Osteocyte (in vitro differentiated cells): Measurements from ENCODE around the gene CRADD. TPM values are rescaled to one million over a fixed set of nuclear protein-coding genes. Genes with fewer than 3 reads are reported as not detected.

Experiments
- DNase-seq: peaks from one replicate; pipeline ENCODE4 v3.0.0; 2021; ENCODE audit warnings: mixed read lengths; ENCODE audit not compliant: unreplicated experiment; ENCODE audit errors: extremely low spot score
- H3K27ac Mint-ChIP-seq: one replicate; pipeline ENCODE4 v1.8.0; 2021; ENCODE audit warnings: mild to moderate bottlenecking, mixed read lengths; ENCODE audit not compliant: unreplicated experiment
- H3K27me3 Mint-ChIP-seq: one replicate; pipeline ENCODE4 v1.8.0; 2021; ENCODE audit warnings: mixed read lengths; ENCODE audit not compliant: unreplicated experiment
- H3K36me3 Mint-ChIP-seq: one replicate; pipeline ENCODE4 v1.8.0; 2021; ENCODE audit warnings: mixed read lengths; ENCODE audit not compliant: unreplicated experiment
- H3K4me1 Mint-ChIP-seq: one replicate; pipeline ENCODE4 v1.8.0; 2021; ENCODE audit warnings: mixed read lengths; ENCODE audit not compliant: unreplicated experiment
- H3K4me3 Mint-ChIP-seq: one replicate; pipeline ENCODE4 v1.8.0; 2021; ENCODE audit warnings: mild to moderate bottlenecking, moderate library complexity, mixed read lengths; ENCODE audit not compliant: unreplicated experiment
- H3K9me3 Mint-ChIP-seq: one replicate; pipeline ENCODE4 v1.8.0; 2021; ENCODE audit warnings: mixed read lengths; ENCODE audit not compliant: unreplicated experiment
- total RNA-seq: library from RNA; stranded (reverse); gene quantifications from 2 replicates; pipeline ENCODE4 v1.2.1, GENCODE V29; 2021
- TF ChIP-seq, protein P1 (sequence below): fragments of 200-600 bp; sonication (generic); IDR thresholded peaks from 2 replicates; pipeline ENCODE4 v1.5.0; 2021; ENCODE audit warnings: antibody characterized with exemption, mild to moderate bottlenecking, moderate library complexity

CRADD gene
- total RNA-seq, 1 donor from 2014 or later = 13.8 TPM

DNA sequence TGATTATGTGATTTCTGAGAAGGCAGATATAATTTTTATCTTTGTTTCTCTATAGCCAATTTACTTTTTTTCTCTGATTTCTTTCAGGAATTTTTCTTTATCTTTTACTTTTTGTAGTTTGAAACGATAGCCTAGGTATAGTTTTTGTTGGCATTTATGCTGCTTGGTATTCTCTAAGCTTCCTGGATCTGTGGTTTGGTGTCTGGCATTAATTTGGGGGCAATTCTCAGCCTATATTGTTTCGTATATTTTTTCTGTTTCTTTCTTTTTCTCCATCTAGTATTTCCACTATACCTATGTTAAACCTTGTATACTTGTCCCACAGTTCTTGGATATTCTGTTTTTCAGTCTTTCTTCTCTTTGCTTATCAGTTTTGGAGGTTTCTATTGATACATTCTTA is 45.0 kb downstream of the CRADD start:
- Mint-ChIP-seq H3K36me3 (peaks cover 4% of the 10 kb centered on the region), H3K27me3 (no peaks in the 10 kb centered on the region), H3K4me1 (peaks cover 5% of the 10 kb centered on the region), H3K9me3 (peaks cover 30% of the 10 kb centered on the region), H3K4me3 (no peak overlapping the region), H3K27ac (no peak overlapping the region)
- DNase-seq = no peak
- TF ChIP-seq, protein P1, sequence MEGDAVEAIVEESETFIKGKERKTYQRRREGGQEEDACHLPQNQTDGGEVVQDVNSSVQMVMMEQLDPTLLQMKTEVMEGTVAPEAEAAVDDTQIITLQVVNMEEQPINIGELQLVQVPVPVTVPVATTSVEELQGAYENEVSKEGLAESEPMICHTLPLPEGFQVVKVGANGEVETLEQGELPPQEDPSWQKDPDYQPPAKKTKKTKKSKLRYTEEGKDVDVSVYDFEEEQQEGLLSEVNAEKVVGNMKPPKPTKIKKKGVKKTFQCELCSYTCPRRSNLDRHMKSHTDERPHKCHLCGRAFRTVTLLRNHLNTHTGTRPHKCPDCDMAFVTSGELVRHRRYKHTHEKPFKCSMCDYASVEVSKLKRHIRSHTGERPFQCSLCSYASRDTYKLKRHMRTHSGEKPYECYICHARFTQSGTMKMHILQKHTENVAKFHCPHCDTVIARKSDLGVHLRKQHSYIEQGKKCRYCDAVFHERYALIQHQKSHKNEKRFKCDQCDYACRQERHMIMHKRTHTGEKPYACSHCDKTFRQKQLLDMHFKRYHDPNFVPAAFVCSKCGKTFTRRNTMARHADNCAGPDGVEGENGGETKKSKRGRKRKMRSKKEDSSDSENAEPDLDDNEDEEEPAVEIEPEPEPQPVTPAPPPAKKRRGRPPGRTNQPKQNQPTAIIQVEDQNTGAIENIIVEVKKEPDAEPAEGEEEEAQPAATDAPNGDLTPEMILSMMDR = no peak

DNA sequence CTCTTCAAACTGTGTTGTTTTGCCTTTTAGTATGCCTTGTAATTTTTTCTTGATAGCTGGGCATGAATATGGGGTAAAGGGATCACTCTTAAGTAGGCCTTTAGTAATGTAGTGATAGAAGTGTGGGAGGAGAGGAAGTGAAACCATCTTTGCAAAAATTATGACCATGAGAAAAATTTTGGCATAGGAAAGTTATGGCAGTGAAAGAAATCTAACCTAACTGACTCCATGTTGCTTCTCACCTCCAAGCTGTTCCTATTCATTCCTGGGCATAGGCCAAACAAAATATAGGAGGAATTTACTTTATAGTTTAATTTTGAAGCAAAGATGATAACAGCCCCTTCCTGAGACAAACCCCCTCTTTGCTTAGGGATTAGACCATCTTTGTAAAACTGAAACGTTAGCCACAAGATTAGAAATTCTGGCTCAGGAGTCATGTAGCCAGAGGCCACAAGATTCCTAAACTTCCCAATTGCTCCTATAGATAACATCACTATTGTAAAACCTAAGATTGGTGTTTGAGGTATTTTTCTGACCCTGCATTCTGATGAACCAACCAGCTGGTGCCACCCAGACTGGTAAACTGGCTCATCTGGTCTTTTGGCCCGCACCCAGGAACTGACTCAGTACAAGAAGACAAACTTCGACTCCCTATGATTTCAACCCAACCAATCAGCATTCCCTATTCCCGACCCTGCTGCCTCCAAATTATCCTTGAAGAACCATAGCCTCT is 45.8 kb downstream of the CRADD start:
- no peak for DNase-seq
- Mint-ChIP-seq H3K9me3 (peaks cover 29% of the 10 kb centered on the region), H3K27me3 (no peaks in the 10 kb centered on the region), H3K36me3 (peaks cover 3% of the 10 kb centered on the region), H3K4me1 (peaks cover 5% of the 10 kb centered on the region), H3K4me3 (no peak overlapping the region), H3K27ac (no peak overlapping the region)
- TF ChIP-seq, protein P1 = no peak

DNA sequence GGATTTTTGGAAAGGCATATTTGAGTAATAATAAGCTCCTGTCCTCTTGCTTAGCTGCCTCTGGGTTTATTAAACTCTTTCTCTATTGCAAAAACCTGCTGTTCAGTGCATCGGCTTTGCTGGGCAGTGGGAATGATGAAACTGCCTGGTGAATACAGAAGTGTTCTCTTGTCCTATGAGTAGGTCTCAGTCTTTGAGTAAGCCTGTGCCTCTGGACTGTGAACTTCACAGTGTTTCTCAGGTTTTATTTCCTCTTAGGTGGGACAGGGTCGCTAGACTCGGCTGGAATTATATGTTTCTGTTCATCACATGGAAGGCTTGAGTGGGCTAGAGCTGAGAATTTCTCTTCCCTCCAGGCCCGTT is 46.4 kb downstream of the CRADD start:
- no peak for DNase-seq
- Mint-ChIP-seq H3K27ac (no peak overlapping the region), H3K4me1 (peaks cover 5% of the 10 kb centered on the region), H3K27me3 (no peaks in the 10 kb centered on the region), H3K4me3 (no peak overlapping the region), H3K9me3 (peaks cover 25% of the 10 kb centered on the region), H3K36me3 (no peaks in the 10 kb centered on the region)
- TF ChIP-seq, protein P1 = no peak

DNA sequence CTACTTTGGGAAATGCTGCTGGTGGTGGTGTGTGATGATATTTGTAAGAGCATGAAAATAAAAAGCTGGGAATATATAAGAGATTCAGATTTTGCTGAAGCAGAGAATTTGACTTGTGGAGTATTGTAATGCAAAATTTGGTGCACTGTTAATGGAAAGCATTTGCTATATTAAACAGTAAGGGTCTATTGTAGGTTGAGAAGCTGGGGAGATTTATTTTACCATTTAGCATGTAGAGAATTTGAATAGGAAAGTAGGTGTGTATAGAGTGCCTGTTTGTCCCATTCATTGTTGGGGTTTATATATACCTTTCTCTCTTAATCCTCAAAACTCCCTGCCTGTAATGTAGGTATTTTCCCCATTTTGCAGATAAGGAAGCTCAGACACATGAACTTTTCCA is 48.4 kb downstream of the CRADD start:
- Mint-ChIP-seq H3K27me3 (no peaks in the 10 kb centered on the region), H3K4me1 (peaks cover 5% of the 10 kb centered on the region), H3K36me3 (no peaks in the 10 kb centered on the region), H3K27ac (no peak overlapping the region), H3K9me3 (peaks cover 19% of the 10 kb centered on the region), H3K4me3 (no peak overlapping the region)
- DNase-seq = no peak
- TF ChIP-seq, protein P1 = no peak

DNA sequence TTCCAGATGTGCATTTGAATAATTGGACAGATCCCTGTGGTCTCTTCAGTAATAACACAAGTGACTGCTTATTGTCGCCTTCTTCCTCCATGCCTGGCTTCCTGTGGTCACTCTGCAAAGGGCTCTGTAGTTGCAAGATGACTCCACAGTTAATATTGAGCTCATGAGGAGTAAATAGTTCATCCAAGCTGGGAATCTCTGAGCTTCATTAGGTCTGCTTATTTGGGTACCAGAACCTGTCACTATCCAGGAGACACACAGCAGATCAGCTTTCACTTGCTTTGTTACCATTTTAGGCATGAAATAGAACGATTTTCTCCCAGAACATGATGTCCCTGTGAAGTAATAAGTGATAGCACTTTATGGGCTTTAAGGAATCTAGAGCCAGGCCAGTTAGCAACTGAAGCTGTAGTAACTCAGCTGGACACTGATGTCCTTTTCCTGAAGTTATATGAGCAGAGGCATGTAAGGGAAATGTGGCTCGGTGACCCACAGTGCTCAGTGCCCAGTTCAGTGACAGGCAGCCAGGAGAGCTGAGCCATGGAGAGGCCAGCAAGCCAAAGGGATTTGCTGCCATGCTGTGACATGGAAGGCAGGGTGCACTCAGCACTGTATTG is 50.1 kb downstream of the CRADD start:
- H3K36me3 Mint-ChIP-seq = no peaks in the 10 kb centered on the region
- H3K27me3 Mint-ChIP-seq = no peaks in the 10 kb centered on the region
- H3K4me3 Mint-ChIP-seq = no peak overlapping the region
- peaks cover 11% of the 10 kb centered on the region for H3K9me3 Mint-ChIP-seq
- peaks cover 5% of the 10 kb centered on the region for H3K4me1 Mint-ChIP-seq
- TF ChIP-seq, protein P1 = no peak
- H3K27ac Mint-ChIP-seq = no peak overlapping the region
- DNase-seq = no peak
